HG02884 (cell line): ENCODE measurements around the gene DNAJA2.
"Not testable (repeated sequence)": the region's sequence is repeated elsewhere in the genome, so short reads cannot be mapped to it uniquely, and the experiment has no call there.

Experiments
- ATAC-seq: cut with Tn5 transposase; IDR thresholded peaks from one replicate; pipeline ENCODE4 v1.9.1; 2021; ENCODE audit warnings: mild to moderate bottlenecking, moderate library complexity; ENCODE audit not compliant: unreplicated experiment

DNAJA2 gene

GRCh38 chr16:46973207-46973995 is at the start of gene DNAJA2:
Gene DNAJA2 (minus strand): TSS chr16:46973674. CDS start chr16:46973572, 102 bp downstream.
- peak; percentile 75 for ATAC-seq

- no peak for ATAC-seq
These were observed 46.1 kb upstream of the DNAJA2 start for GRCh38 chr16:47019568-47019967.

- peak; percentile 100 for ATAC-seq
These were observed 44.9 kb upstream of the DNAJA2 start for GRCh38 chr16:47018223-47018891.

GRCh38 chr16:47017636-47018035 is 44.2 kb upstream of the DNAJA2 start:
- no peak for ATAC-seq

GRCh38 chr16:47016700-47017133 is 43.2 kb upstream of the DNAJA2 start:
- no peak for ATAC-seq

- ATAC-seq = no peak
These were observed 40.4 kb upstream of the DNAJA2 start for GRCh38 chr16:47013910-47014309.

GRCh38 chr16:47013172-47013571 is 39.7 kb upstream of the DNAJA2 start:
- no peak for ATAC-seq

GRCh38 chr16:47010812-47011211 is 37.3 kb upstream of the DNAJA2 start:
- ATAC-seq = not testable (repeated sequence)

GRCh38 chr16:47008612-47009011 is 35.1 kb upstream of the DNAJA2 start:
- no peak for ATAC-seq

GRCh38 chr16:47008174-47008573 is 34.7 kb upstream of the DNAJA2 start:
- ATAC-seq = no peak

GRCh38 chr16:47004652-47005051 is 31.2 kb upstream of the DNAJA2 start:
- no peak for ATAC-seq

- not testable (repeated sequence) for ATAC-seq
These were observed 26.6 kb upstream of the DNAJA2 start for GRCh38 chr16:47000066-47000465.

GRCh38 chr16:46997844-46998243 is 24.4 kb upstream of the DNAJA2 start:
- ATAC-seq = no peak

- no peak for ATAC-seq
These were observed 23.5 kb upstream of the DNAJA2 start for GRCh38 chr16:46996952-46997458.

GRCh38 chr16:46996391-46996790 is 22.9 kb upstream of the DNAJA2 start:
- peak; percentile 52 for ATAC-seq

GRCh38 chr16:46991729-46992704 is 18.5 kb upstream of the DNAJA2 start:
- no peak for ATAC-seq

- no peak for ATAC-seq
These were observed 13.4 kb upstream of the DNAJA2 start for GRCh38 chr16:46986896-46987295.

- no peak for ATAC-seq
These were observed 13.0 kb upstream of the DNAJA2 start for GRCh38 chr16:46986438-46986837.

GRCh38 chr16:46982335-46982734 is 8.9 kb upstream of the DNAJA2 start:
- ATAC-seq = peak; percentile 66

- ATAC-seq = no peak
These were observed 7.5 kb upstream of the DNAJA2 start for GRCh38 chr16:46980926-46981325.

- ATAC-seq = no peak
These were observed 3.1 kb upstream of the DNAJA2 start for GRCh38 chr16:46976550-46976949.
